OCI-LY3 (cell line): Measurements from ENCODE around the gene RRP1.

Source experiments
- H2AFZ ChIP-seq: fragments of 200-600, 300-600 bp; shearing (Covaris generic); 2 replicates; pipeline ENCODE4 v1.6.0; 2014; ENCODE audit warnings: antibody characterized with exemption, low read depth, low read length
- H3K27ac ChIP-seq: fragments of 200-600, 300-600 bp; sonication (generic); 2 replicates; pipeline ENCODE4 v1.5.1; 2014; ENCODE audit warnings: mild to moderate bottlenecking, low read length, moderate library complexity, mixed read lengths
- H3K27me3 ChIP-seq: fragments of 200-600, 300-600 bp; sonication (generic); 2 replicates; pipeline ENCODE4 v1.6.1; 2014; ENCODE audit warnings: low read depth, low read length, mixed read lengths
- H3K36me3 ChIP-seq: fragments of 200-600, 300-600 bp; sonication (generic); replicated peaks from 2 replicates; pipeline ENCODE3; 2014; ENCODE audit warnings: low read depth, low read length, mixed read lengths
- H3K4me1 ChIP-seq: fragments of 300-600, 200-600 bp; sonication (generic); 2 replicates; pipeline ENCODE4 v1.6.1; 2014; ENCODE audit warnings: low read length, mixed read lengths
- H3K4me2 ChIP-seq: fragments of 200-600, 300-600 bp; sonication (generic); 2 replicates; pipeline ENCODE4 v1.6.1; 2014; ENCODE audit warnings: low read length, mixed read lengths
- H3K4me3 ChIP-seq: fragments of 300-600, 200-600 bp; sonication (generic); 2 replicates; pipeline ENCODE4 v1.5.1; 2014; ENCODE audit warnings: antibody characterized with exemption, mild to moderate bottlenecking, low read length, moderate library complexity
- H3K79me2 ChIP-seq: fragments of 300-600, 200-600 bp; shearing (Covaris generic); 2 replicates; pipeline ENCODE4 v1.6.1; 2014; ENCODE audit warnings: mild to moderate bottlenecking, low read length, mixed read lengths
- H3K9ac ChIP-seq: fragments of 300-600, 200-600 bp; shearing (Covaris generic); 2 replicates; pipeline ENCODE4 v1.6.0; 2014; ENCODE audit warnings: mild to moderate bottlenecking, low read length, moderate library complexity
- H3K9me3 ChIP-seq: fragments of 200-600, 300-600 bp; shearing (Covaris generic); 2 replicates; pipeline ENCODE4 v1.6.1; 2014; ENCODE audit warnings: low read length, mixed read lengths; ENCODE audit not compliant: insufficient read depth
- H4K20me1 ChIP-seq: fragments of 200-600, 300-600 bp; sonication (generic); 2 replicates; pipeline ENCODE4 v1.6.1; 2016; ENCODE audit warnings: low read length, mixed read lengths; ENCODE audit not compliant: insufficient read depth
- CTCF ChIP-seq: fragments of 200-600, 300-600 bp; sonication (generic); IDR thresholded peaks from 2 replicates; pipeline ENCODE4 v1.5.1; 2014; ENCODE audit warnings: antibody characterized with exemption, low read length, low read depth
- EZH2phosphoT487 ChIP-seq: fragments of 200-600 bp; shearing (Covaris generic); IDR thresholded peaks from 2 replicates; pipeline ENCODE4 v1.6.1; 2018; ENCODE audit warnings: antibody characterized with exemption, mixed run types, low read depth

RRP1 gene

GRCh38 chr21:43764576-43765495 is 24.5 kb upstream of the RRP1 start:
- no peak for TF ChIP-seq EZH2phosphoT487
- TF ChIP-seq CTCF = no peak
- Histone ChIP-seq H3K27me3 (no peaks in the 10 kb centered on the region), H3K9ac (no peak overlapping the region), H3K4me3 (no peak overlapping the region), H3K36me3 (no peaks in the 10 kb centered on the region), H3K4me2 (no peak overlapping the region), H2AFZ (no peak overlapping the region), H3K27ac (no peak overlapping the region), H3K79me2 (no peaks in the 10 kb centered on the region), H3K4me1 (no peaks in the 10 kb centered on the region), H3K9me3 (no peaks in the 10 kb centered on the region), H4K20me1 (no peaks in the 10 kb centered on the region)

GRCh38 chr21:43766734-43767497 is 22.5 kb upstream of the RRP1 start:
- Histone ChIP-seq H3K9ac (no peak overlapping the region), H2AFZ (no peak overlapping the region), H3K79me2 (no peaks in the 10 kb centered on the region), H3K27me3 (no peaks in the 10 kb centered on the region), H3K9me3 (no peaks in the 10 kb centered on the region), H4K20me1 (no peaks in the 10 kb centered on the region), H3K4me3 (no peak overlapping the region), H3K36me3 (no peaks in the 10 kb centered on the region), H3K4me1 (no peaks in the 10 kb centered on the region), H3K4me2 (no peak overlapping the region), H3K27ac (no peak overlapping the region)
- TF ChIP-seq EZH2phosphoT487 (no peak), CTCF (no peak)

- no peaks in the 10 kb centered on the region for H4K20me1 ChIP-seq
- H3K36me3 ChIP-seq = peaks cover 2% of the 10 kb centered on the region
- H3K9me3 ChIP-seq = no peaks in the 10 kb centered on the region
- no peak overlapping the region for H3K27ac ChIP-seq
- no peaks in the 10 kb centered on the region for H3K79me2 ChIP-seq
- H3K4me2 ChIP-seq = no peak overlapping the region
- no peak for TF ChIP-seq CTCF
- TF ChIP-seq EZH2phosphoT487 = no peak
- H3K9ac ChIP-seq = no peak overlapping the region
- H3K4me1 ChIP-seq = no peaks in the 10 kb centered on the region
- H3K4me3 ChIP-seq = no peak overlapping the region
- no peak overlapping the region for H2AFZ ChIP-seq
- H3K27me3 ChIP-seq = no peaks in the 10 kb centered on the region
Measured at GRCh38 chr21:43767498-43767983, 21.8 kb upstream of the RRP1 start.
